Muscle layer of duodenum (tissue), 2 donors: ENCODE measurements around the gene MEIKIN.
"Not testable (repeated sequence)": the region's sequence is repeated elsewhere in the genome, so short reads cannot be mapped to it uniquely, and the experiment has no call there.

Experiments used
- H3K27ac ChIP-seq: one replicate; pipeline ENCODE4 v1.7.0; 2013; ENCODE audit warnings: mild to moderate bottlenecking, low read length
- H3K27me3 ChIP-seq: one replicate; pipeline ENCODE4 v1.7.0; 2013; ENCODE audit warnings: low read depth, mild to moderate bottlenecking, control low read depth, low read length
- H3K36me3 ChIP-seq, 2 donors: one replicate each; pipeline ENCODE4 v1.7.0; 2013; ENCODE audit warnings: low read length in 2 of 2, control low read depth in 1 of 2, mild to moderate bottlenecking in 1 of 2; ENCODE audit not compliant: insufficient read depth in 2 of 2, control insufficient read depth in 1 of 2
- H3K4me1 ChIP-seq, 2 donors: one replicate each; pipeline ENCODE4 v1.7.0; 2013; ENCODE audit warnings: low read length in 2 of 2, mild to moderate bottlenecking in 2 of 2, control low read depth in 1 of 2, moderate library complexity in 1 of 2; ENCODE audit not compliant: insufficient read depth in 2 of 2, control insufficient read depth in 1 of 2
- H3K4me3 ChIP-seq, 2 donors: one replicate each; pipeline ENCODE4 v1.7.0; 2013; ENCODE audit warnings: low read length in 2 of 2, low read depth in 1 of 2, mild to moderate bottlenecking in 1 of 2
- H3K9me3 ChIP-seq, 2 donors: one replicate each; pipeline ENCODE4 v1.7.0; 2013; ENCODE audit warnings: low read length in 2 of 2, control low read depth in 1 of 2, mild to moderate bottlenecking in 1 of 2; ENCODE audit not compliant: control insufficient read depth in 1 of 2
- donor health status: healthy.

Gene MEIKIN

GRCh38 chr5:131883984-131884383 is 61.5 kb downstream of the MEIKIN start:
- Histone ChIP-seq H3K27me3 (no peaks in the 10 kb centered on the region), H3K9me3 (no peaks in the 10 kb centered on the region), H3K36me3 (no peaks in the 10 kb centered on the region), H3K27ac (no peak overlapping the region), H3K4me3 (no peak overlapping the region), H3K4me1 (no peaks in the 10 kb centered on the region)

GRCh38 chr5:131879705-131880104 is 65.8 kb downstream of the MEIKIN start:
- Histone ChIP-seq H3K9me3 (no peaks in the 10 kb centered on the region), H3K36me3 (no peaks in the 10 kb centered on the region), H3K4me3 (no peak overlapping the region), H3K4me1 (no peaks in the 10 kb centered on the region), H3K27ac (no peak overlapping the region), H3K27me3 (no peaks in the 10 kb centered on the region)

GRCh38 chr5:131877873-131878272 is 67.6 kb downstream of the MEIKIN start:
- Histone ChIP-seq H3K9me3 (no peaks in the 10 kb centered on the region), H3K36me3 (no peaks in the 10 kb centered on the region), H3K27me3 (no peaks in the 10 kb centered on the region), H3K4me3 (no peak overlapping the region), H3K27ac (no peak overlapping the region), H3K4me1 (no peaks in the 10 kb centered on the region)

GRCh38 chr5:131871251-131871650 is 74.2 kb downstream of the MEIKIN start:
- H3K27ac ChIP-seq, H3K36me3 ChIP-seq, H3K4me3 ChIP-seq, H3K4me1 ChIP-seq, H3K27me3 ChIP-seq: not testable (repeated sequence)
- H3K9me3 ChIP-seq: peaks cover 0 to 14% of the 10 kb centered on the region in 2 donors

- Histone ChIP-seq H3K9me3 (peaks cover 9 to 30% of the 10 kb centered on the region in 2 donors), H3K4me3 (no peak overlapping the region), H3K27me3 (no peaks in the 10 kb centered on the region), H3K36me3 (no peaks in the 10 kb centered on the region), H3K27ac (no peak overlapping the region), H3K4me1 (no peaks in the 10 kb centered on the region)
These were observed 77.9 kb downstream of the MEIKIN start for GRCh38 chr5:131867524-131867923.

GRCh38 chr5:131863700-131864099 is 81.8 kb downstream of the MEIKIN start:
- Histone ChIP-seq H3K4me3 (no peak overlapping the region), H3K27ac (no peak overlapping the region), H3K27me3 (no peaks in the 10 kb centered on the region), H3K9me3 (peaks cover 9 to 32% of the 10 kb centered on the region in 2 donors), H3K4me1 (no peaks in the 10 kb centered on the region), H3K36me3 (no peaks in the 10 kb centered on the region)

- Histone ChIP-seq H3K4me1 (no peaks in the 10 kb centered on the region), H3K36me3 (no peaks in the 10 kb centered on the region), H3K9me3 (peaks cover 0 to 2% of the 10 kb centered on the region in 2 donors), H3K27ac (no peak overlapping the region), H3K27me3 (no peaks in the 10 kb centered on the region), H3K4me3 (no peak overlapping the region)
These were observed 88.1 kb downstream of the MEIKIN start for GRCh38 chr5:131857388-131857787.

GRCh38 chr5:131855452-131855851 is 90.0 kb downstream of the MEIKIN start:
- H3K27ac ChIP-seq: no peak overlapping the region
- no peaks in the 10 kb centered on the region for H3K36me3 ChIP-seq
- no peaks in the 10 kb centered on the region for H3K4me1 ChIP-seq

GRCh38 chr5:131854134-131854533 is 91.3 kb downstream of the MEIKIN start:
- Histone ChIP-seq H3K36me3 (no peaks in the 10 kb centered on the region), H3K4me1 (no peaks in the 10 kb centered on the region), H3K9me3 (peaks cover 0 to 2% of the 10 kb centered on the region in 2 donors), H3K27me3 (no peaks in the 10 kb centered on the region), H3K27ac (no peak overlapping the region), H3K4me3 (no peak overlapping the region)

More at GRCh38 chr5:131855452-131855851, 90.0 kb downstream of the MEIKIN start:
- no peak overlapping the region for H3K4me3 ChIP-seq
- H3K9me3 ChIP-seq: no peaks in the 10 kb centered on the region
- H3K27me3 ChIP-seq: no peaks in the 10 kb centered on the region

GRCh38 chr5:131848662-131849061 is 96.8 kb downstream of the MEIKIN start:
- H3K4me1 ChIP-seq: no peaks in the 10 kb centered on the region
- H3K9me3 ChIP-seq: peaks cover 4 to 22% of the 10 kb centered on the region in 2 donors
- H3K27ac ChIP-seq: no peak overlapping the region
- no peaks in the 10 kb centered on the region for H3K27me3 ChIP-seq
- H3K36me3 ChIP-seq: no peaks in the 10 kb centered on the region
- no peak overlapping the region for H3K4me3 ChIP-seq

GRCh38 chr5:131846536-131846935 is 98.9 kb downstream of the MEIKIN start:
- Histone ChIP-seq H3K9me3 (peaks cover 4 to 22% of the 10 kb centered on the region in 2 donors), H3K27ac (no peak overlapping the region)

GRCh38 chr5:131845828-131846227 is 99.6 kb downstream of the MEIKIN start:
- no peaks in the 10 kb centered on the region for H3K4me1 ChIP-seq
- no peak overlapping the region for H3K4me3 ChIP-seq
- H3K36me3 ChIP-seq: no peaks in the 10 kb centered on the region
- no peaks in the 10 kb centered on the region for H3K27me3 ChIP-seq
- H3K27ac ChIP-seq: no peak overlapping the region
- peaks cover 4 to 22% of the 10 kb centered on the region in 2 donors for H3K9me3 ChIP-seq

More at GRCh38 chr5:131846536-131846935, 98.9 kb downstream of the MEIKIN start:
- Histone ChIP-seq H3K4me3 (no peak overlapping the region), H3K36me3 (no peaks in the 10 kb centered on the region), H3K4me1 (no peaks in the 10 kb centered on the region), H3K27me3 (no peaks in the 10 kb centered on the region)
